Measurements from ENCODE around the gene PLD1.

Gene PLD1

GRCh38 chr3:171654809-171655208, 155.5 kb downstream of the PLD1 start (continued):
- TF ChIP-seq INSM2 (tag by site-specific recombination; IDR thresholded peaks at IDR 0.05) (no peak), ZNF768 (tag by site-specific recombination; IDR thresholded peaks at IDR 0.05) (no peak), ZNF133 (tag by site-specific recombination; IDR thresholded peaks at IDR 0.05) (no peak), ZNF19 (tag by site-specific recombination; IDR thresholded peaks at IDR 0.05; ENCODE audit: low read depth) (no peak), ZNF335 (tag by site-specific recombination; conservative IDR thresholded peaks at IDR 0.05) (no peak), KLF8 (tag by site-specific recombination; IDR thresholded peaks at IDR 0.05) (no peak), ZNF707 (tag by site-specific recombination; IDR thresholded peaks at IDR 0.05) (no peak), ZBTB26 (tag by site-specific recombination; optimal IDR thresholded peaks at IDR 0.05) (no peak), ZNF623 (tag by site-specific recombination; IDR thresholded peaks at IDR 0.05) (no peak)

GRCh38 chr3:171654326-171654725, 156.0 kb downstream of the PLD1 start:
- peaks cover 0 to 9% of the 10 kb centered on the region in 2 experiments; a peak in 1 of 3 replicates for H3K36me3 ChIP-seq (ENCODE audit: control insufficient read depth in 2 of 2, insufficient read depth in 1 of 2, low read length in 2 of 2)
- H3K4me1 ChIP-seq (ENCODE audit: control insufficient read depth, insufficient read depth, low read length) = no peaks in the 10 kb centered on the region
- H3K4me3 ChIP-seq (ENCODE audit: low read depth, low read length) = no peak overlapping the region
- CTCF ChIA-PET = interaction anchor here (0.9 to 1.5 kb wide), 2 partner anchors 49 to 120 kb away, joined by 3 to 4 read pairs; no protein-coding TSS in a partner anchor
- H3K9me3 ChIP-seq (ENCODE audit: control insufficient read depth, insufficient read depth, low read depth, low read length) = no peaks in the 10 kb centered on the region
- POLR2A ChIA-PET = no interaction called here
- no peak for TF ChIP-seq ZNF184 (tag by site-specific recombination; IDR thresholded peaks at IDR 0.05)
- TF ChIP-seq PBX3 (CRISPR knock-in tag; IDR thresholded peaks at IDR 0.05) = no peak
- TF ChIP-seq ZNF280D (tag by site-specific recombination; IDR thresholded peaks at IDR 0.05) = no peak
- TF ChIP-seq GLI4 (tag by site-specific recombination; IDR thresholded peaks at IDR 0.05) = no peak
- TF ChIP-seq ZEB2 (tag by site-specific recombination; IDR thresholded peaks at IDR 0.05) = no peak
- TF ChIP-seq ZNF239 (tag by site-specific recombination; IDR thresholded peaks at IDR 0.05) = no peak
- TF ChIP-seq OVOL3 (tag by site-specific recombination; IDR thresholded peaks at IDR 0.05) = no peak
- TF ChIP-seq ZNF561 (tag by site-specific recombination; IDR thresholded peaks at IDR 0.05; ENCODE audit: borderline replicate concordance) = no peak
- TF ChIP-seq BCL11A (tag by site-specific recombination; IDR thresholded peaks at IDR 0.05; ENCODE audit: low read depth) = no peak
- H3K27ac ChIP-seq (ENCODE audit: extremely low read depth, low read depth, low read length) = no peak overlapping the region

All from HEK293 (cell line).